Nephron progenitor cell (in vitro differentiated cells): Measurements from ENCODE around the gene SNX7.

ENCODE experiments used
- DNase-seq: peaks from one replicate; pipeline ENCODE4 v3.0.0; 2021
- H3K27ac Mint-ChIP-seq: 2 replicates; pipeline ENCODE4 v1.8.0; 2021; ENCODE audit warnings: mild to moderate bottlenecking, moderate library complexity, mixed read lengths
- H3K27me3 Mint-ChIP-seq: 2 replicates; pipeline ENCODE4 v1.8.0; 2021; ENCODE audit warnings: mild to moderate bottlenecking, low read depth, mixed read lengths; ENCODE audit not compliant: poor library complexity
- H3K36me3 Mint-ChIP-seq: 2 replicates; pipeline ENCODE4 v1.8.0; 2021; ENCODE audit warnings: low read depth, mixed read lengths
- H3K4me1 Mint-ChIP-seq: 2 replicates; pipeline ENCODE4 v1.8.0; 2021; ENCODE audit warnings: mixed read lengths
- H3K4me3 Mint-ChIP-seq: 2 replicates; pipeline ENCODE4 v1.8.0; 2021; ENCODE audit warnings: mild to moderate bottlenecking, moderate library complexity, mixed read lengths
- H3K9me3 Mint-ChIP-seq: 2 replicates; pipeline ENCODE4 v1.8.0; 2021; ENCODE audit warnings: mild to moderate bottlenecking, moderate library complexity, mixed read lengths
- CTCF ChIP-seq: fragments of 200-600 bp; sonication (generic); IDR thresholded peaks from 2 replicates; pipeline ENCODE4 v1.5.0; 2021; ENCODE audit warnings: antibody characterized with exemption

Gene SNX7

GRCh38 chr1:98700228-98700627 is 38.7 kb downstream of the SNX7 start:
- DNase-seq = no peak
- Mint-ChIP-seq H3K36me3 (no peaks in the 10 kb centered on the region), H3K4me1 (no peaks in the 10 kb centered on the region), H3K4me3 (no peak overlapping the region), H3K27me3 (no peaks in the 10 kb centered on the region), H3K9me3 (no peaks in the 10 kb centered on the region), H3K27ac (no peak overlapping the region)
- TF ChIP-seq CTCF = no peak

- Mint-ChIP-seq H3K4me3 (no peak overlapping the region), H3K4me1 (no peaks in the 10 kb centered on the region), H3K27ac (no peak overlapping the region), H3K9me3 (no peaks in the 10 kb centered on the region), H3K27me3 (no peaks in the 10 kb centered on the region), H3K36me3 (no peaks in the 10 kb centered on the region)
- no peak for DNase-seq
- TF ChIP-seq CTCF = no peak
Measured at GRCh38 chr1:98702976-98703375, 41.5 kb downstream of the SNX7 start.

- Mint-ChIP-seq H3K27me3 (no peaks in the 10 kb centered on the region), H3K27ac (no peak overlapping the region), H3K9me3 (no peaks in the 10 kb centered on the region), H3K36me3 (no peaks in the 10 kb centered on the region), H3K4me1 (no peaks in the 10 kb centered on the region), H3K4me3 (no peak overlapping the region)
- TF ChIP-seq CTCF = no peak
- peak; percentile 18 for DNase-seq
Measured at GRCh38 chr1:98704474-98704873, 43.0 kb downstream of the SNX7 start.

GRCh38 chr1:98704971-98705370 is 43.5 kb downstream of the SNX7 start:
- Mint-ChIP-seq H3K27ac (no peak overlapping the region), H3K4me3 (no peak overlapping the region), H3K27me3 (no peaks in the 10 kb centered on the region), H3K9me3 (no peaks in the 10 kb centered on the region), H3K36me3 (peaks cover 1% of the 10 kb centered on the region), H3K4me1 (no peaks in the 10 kb centered on the region)
- TF ChIP-seq CTCF = no peak
- DNase-seq = no peak

- no peak overlapping the region for H3K27ac Mint-ChIP-seq
- no peaks in the 10 kb centered on the region for H3K4me1 Mint-ChIP-seq
- DNase-seq = no peak
- peaks cover 5% of the 10 kb centered on the region for H3K36me3 Mint-ChIP-seq
- no peaks in the 10 kb centered on the region for H3K27me3 Mint-ChIP-seq
- no peaks in the 10 kb centered on the region for H3K9me3 Mint-ChIP-seq
- no peak overlapping the region for H3K4me3 Mint-ChIP-seq
- no peak for TF ChIP-seq CTCF
Measured at GRCh38 chr1:98705591-98705990, 44.1 kb downstream of the SNX7 start.

- H3K36me3 Mint-ChIP-seq = peaks cover 6% of the 10 kb centered on the region
- DNase-seq = no peak
- no peaks in the 10 kb centered on the region for H3K27me3 Mint-ChIP-seq
- no peak overlapping the region for H3K27ac Mint-ChIP-seq
- TF ChIP-seq CTCF = no peak
- H3K4me1 Mint-ChIP-seq = no peaks in the 10 kb centered on the region
- H3K9me3 Mint-ChIP-seq = no peaks in the 10 kb centered on the region
- H3K4me3 Mint-ChIP-seq = no peak overlapping the region
Measured at GRCh38 chr1:98706173-98706843, 44.8 kb downstream of the SNX7 start.
